NCI-H345 (cell line): ENCODE data around the gene MINAR1.
A peak's percentile ranks its signal among the peaks of the same experiment; 100 is the strongest.
"Not testable (repeated sequence)": the region's sequence is repeated elsewhere in the genome, so short reads cannot be mapped to it uniquely, and the experiment has no call there.

Source experiments
- DNase-seq: peaks from one replicate; lab custom pipeline; 2025; lab: John Stamatoyannopoulos, UW

MINAR1 gene

DNA sequence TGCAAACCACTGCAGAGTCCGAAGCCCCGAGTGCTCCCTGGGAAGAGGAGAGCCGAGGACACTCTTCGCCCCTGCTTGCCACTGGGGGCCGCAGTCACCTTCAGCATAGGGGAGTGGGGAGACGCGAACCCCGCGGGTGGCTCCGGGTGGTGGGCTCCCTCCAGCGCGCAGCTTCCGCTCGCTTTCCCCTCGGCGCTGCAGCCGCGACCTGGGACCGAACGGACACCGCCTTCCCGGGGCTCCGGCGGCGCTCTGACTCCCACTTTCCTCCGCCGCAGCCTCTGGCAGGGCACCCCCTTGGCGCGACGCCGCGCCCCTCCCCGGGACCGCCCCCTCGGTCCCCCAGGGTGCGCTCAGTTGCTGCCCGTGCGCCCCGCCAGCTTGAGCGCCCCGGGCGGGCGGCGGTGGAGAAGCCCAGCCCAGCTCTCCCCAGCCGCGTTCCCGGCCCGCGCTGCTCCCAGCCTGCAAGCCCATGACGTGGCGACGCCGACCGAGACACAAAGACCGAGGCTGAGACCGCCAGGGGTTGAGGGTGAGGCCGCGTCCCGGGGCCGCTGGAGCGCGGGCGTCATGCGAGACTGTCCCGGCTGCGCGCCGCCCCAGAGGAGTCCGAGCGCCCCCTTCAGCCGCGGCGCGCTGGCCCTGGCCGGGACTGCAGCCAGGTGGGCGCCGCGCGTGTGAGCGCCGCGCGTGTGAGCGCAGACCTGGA lies at the start of gene MINAR1:
Gene MINAR1 (plus strand): TSS at position 701 of the 709 bp plus-strand sequence. CDS start 23,812 bp downstream, outside the sequence.
- peak; percentile 27 for DNase-seq

DNA sequence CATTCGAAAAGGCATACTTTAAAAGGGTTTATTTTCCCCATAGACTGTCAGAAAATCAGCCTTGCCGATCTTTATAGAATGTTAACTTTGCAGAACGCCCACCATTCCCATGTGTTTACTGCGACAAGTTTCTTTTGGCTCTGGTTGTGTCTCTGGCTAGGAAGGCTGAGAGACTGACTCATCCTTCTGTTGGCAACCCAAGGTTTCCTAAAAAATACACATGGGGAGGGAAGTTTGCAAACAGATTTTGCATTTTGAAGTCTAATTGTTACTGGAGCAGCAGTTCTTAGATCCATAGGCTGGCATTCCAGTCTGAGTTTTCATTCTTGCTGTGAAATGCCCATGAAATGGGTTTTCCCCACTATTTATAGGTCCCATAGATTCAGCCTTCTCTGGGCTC lies 37.9 kb upstream of the MINAR1 start:
- no peak for DNase-seq

- no peak for DNase-seq
Observed at GRCh38 chr15:79396850-79397249, 35.3 kb upstream of the MINAR1 start.

DNA sequence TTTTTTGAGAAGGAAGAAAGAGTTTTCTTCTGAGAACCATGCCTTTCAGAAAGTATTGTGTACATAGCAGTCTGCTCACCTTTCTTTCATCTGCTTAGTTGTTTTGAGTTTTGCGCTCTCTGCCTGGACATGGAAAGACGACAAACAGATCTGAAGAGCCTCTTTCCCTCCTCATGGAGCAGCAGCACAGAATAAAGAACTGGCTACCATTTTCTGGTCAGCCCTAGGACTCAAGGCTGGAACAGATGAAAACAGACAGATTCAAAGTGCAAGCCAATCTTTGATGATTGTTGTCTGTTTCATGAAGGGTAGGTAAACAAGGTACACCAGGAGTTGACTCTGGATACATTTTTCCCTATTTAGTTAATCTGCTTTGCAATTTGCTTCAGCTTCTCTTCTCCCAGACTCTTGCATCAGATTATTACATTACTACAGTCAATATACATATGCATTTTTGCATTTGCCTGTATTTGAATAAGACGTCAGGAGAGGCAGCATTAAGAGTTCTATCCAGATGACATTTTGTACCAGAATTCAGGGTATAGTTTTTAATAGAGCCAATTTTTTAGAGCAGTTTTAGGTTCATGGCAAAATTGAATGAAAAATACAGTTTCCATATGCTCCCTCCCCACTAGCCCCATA lies 34.7 kb upstream of the MINAR1 start:
- no peak for DNase-seq

GRCh38 chr15:79399606-79400005 lies 32.5 kb upstream of the MINAR1 start:
- DNase-seq, result no peak

GRCh38 chr15:79400650-79401049 lies 31.5 kb upstream of the MINAR1 start:
- DNase-seq, result no peak

DNA sequence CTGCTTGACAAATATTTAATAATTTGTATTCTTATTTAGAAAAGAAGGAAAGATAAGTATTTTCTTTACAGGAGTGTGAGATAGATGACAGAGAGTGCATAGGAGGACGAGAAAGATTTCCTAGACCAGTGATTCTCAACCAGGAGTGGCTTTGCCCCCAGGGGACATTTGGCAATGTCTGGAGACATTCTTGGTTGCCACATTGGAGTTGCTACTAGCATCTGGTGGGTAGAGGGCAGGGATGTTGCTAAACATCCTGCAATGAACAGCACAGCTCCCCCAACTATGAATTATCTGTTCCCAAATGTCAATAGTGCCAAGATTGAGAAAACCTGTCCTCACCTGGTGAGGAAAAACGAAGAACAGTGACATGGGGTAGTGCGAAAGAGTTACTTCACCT lies 30.8 kb upstream of the MINAR1 start:
- no peak for DNase-seq

GRCh38 chr15:79402136-79402535 lies 30.0 kb upstream of the MINAR1 start:
- DNase-seq, result no peak

DNA sequence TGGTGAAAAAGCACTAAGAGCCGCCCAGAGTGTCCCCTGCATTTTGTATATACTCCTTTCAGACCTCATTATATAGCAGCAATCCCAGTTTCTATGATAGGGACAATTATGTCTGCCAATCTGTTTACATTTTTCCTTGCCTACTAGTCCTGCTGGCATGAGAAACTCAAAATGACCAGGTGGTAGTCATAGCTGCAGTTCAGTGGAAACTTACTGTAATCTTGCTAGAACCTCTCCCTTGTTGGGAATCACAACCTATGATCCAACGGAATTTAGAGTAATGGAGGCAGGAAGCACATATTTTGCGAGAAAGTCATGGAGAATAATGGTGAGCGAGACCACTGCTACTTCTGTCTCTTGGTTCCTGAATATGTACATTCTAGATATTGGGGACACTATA lies 28.6 kb upstream of the MINAR1 start:
- DNase-seq, result no peak

GRCh38 chr15:79406210-79406609 lies 25.9 kb upstream of the MINAR1 start:
- DNase-seq, result no peak

DNA sequence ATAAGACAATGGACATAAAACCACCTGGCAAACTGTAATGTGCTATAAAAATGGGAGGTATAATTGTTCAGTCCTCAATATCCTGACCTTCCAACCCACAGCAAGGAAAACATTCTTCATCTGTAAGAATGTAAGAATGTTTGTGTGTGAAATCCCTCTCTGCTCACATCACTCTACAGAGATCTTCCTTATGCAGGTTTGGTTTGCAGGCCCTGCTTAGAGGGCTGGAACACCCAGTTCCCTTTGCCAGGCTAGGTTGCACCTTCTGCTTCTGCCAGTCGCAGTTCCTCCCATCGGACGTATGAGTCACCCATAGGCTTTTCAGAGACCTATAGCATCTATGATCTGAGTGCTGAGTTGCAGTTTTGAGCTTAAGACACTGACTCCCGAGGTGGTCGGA lies 24.1 kb upstream of the MINAR1 start:
- DNase-seq, result no peak

DNA sequence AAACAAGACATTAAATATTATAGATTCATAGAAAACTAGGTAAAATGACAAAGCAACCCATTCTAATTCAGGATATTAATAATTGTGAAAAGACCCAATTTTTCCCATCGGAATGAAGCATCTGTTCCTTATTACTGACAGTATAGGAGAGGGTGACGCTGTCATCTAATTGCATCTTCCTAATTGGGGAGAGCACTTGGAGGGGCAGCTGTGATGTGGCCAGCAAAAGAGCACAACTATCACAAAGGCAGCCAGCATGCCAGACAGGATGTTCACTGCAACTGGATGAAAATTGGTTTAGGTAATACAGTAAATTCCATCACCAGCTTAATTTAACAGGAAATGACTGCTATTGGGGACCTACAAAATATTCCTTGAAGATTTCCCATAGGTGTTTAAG lies 21.9 kb upstream of the MINAR1 start:
- DNase-seq, result no peak

GRCh38 chr15:79412010-79412409 lies 20.1 kb upstream of the MINAR1 start:
- no peak for DNase-seq

DNA sequence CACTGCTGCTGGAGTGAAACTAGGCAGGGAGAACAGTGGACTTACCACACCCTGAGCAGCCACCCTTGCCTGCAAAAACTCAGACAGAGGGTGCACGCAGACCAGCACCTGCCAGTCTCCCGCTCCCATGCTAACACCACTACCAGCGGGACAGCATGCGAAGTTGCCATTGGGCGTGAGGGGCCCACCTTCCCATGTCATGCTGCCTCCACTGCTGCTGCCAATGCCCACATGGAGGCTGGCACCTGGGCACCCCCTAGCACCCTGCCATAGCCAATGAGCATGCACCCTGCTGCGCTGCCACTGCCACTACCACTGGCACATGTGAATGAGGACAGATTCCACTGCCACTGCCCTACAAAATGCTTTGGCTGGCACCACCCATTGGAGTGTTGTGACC lies 19.7 kb upstream of the MINAR1 start:
- no peak for DNase-seq

DNA sequence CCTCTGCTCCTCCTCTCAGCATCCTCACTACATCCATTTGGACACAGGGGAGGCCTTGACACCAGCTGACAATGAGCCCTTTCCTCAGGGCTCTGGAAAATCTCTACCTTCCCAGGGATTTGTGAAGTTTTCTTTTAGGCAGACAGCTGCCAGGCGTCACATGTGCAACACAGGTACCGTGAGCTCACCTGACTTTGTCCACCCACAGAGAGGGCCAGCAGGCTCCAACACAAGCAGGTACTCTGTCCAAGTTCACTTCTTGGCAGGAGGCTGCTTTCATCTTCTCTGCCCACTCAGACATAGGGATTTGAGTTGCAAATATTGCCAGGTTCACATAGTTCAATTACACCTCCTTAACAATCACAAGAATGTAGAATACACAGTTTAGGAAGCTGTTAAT lies 15.3 kb upstream of the MINAR1 start:
- DNase-seq, result no peak

- DNase-seq, result no peak
Observed at GRCh38 chr15:79418693-79419279, 13.3 kb upstream of the MINAR1 start.

DNA sequence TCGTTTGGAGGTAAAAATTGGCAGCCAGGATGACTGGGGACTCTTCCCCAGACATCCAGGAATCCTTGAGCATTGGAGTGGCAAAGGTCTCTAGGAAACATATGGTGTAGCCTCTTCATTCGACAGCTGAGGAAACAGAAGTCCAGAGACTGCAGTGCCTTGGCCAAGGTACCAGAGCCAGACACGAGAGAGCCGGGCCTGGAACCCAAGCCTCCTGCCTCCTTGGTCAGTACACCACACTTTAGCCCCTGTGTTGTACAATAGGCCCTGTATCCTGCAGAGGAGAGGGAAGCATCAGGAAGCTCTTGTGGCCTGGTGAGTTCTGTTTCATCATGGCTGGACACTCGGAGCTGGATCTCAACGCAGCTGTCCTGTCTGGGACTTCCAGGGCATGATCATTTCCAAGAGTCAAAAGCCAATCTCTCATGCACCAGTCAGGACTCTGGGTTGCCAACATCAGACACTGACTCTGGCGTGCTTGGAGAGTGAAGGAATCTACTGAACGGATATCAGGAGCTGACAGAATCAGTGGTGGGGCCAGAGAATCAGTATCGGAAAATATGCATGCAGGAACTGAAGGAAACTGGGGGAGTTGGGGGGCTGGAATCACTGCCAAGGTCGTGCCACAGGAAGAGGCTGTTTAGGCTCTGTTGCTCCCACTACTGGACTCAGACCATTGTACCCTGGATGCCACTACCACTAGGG lies 6.4 kb upstream of the MINAR1 start:
- DNase-seq, result no peak

DNA sequence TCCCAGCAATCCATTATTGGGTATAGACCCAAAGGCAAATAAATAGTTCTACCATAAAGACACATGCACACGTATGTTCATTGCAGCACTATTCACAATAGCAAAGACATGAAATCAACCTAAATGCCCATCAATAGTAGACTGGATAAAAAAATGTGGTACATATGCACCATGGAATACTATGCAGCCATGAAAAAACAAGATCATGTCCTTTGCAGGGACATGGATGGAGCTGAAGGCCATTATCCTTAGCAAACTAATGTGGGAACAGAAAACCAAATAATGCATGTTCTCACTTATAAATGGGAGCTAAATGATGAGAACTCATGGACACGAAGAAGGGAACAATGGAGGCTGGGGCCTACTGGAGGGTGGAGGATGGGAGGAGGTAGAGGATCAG lies 5.2 kb upstream of the MINAR1 start:
- DNase-seq, result not testable (repeated sequence)

DNA sequence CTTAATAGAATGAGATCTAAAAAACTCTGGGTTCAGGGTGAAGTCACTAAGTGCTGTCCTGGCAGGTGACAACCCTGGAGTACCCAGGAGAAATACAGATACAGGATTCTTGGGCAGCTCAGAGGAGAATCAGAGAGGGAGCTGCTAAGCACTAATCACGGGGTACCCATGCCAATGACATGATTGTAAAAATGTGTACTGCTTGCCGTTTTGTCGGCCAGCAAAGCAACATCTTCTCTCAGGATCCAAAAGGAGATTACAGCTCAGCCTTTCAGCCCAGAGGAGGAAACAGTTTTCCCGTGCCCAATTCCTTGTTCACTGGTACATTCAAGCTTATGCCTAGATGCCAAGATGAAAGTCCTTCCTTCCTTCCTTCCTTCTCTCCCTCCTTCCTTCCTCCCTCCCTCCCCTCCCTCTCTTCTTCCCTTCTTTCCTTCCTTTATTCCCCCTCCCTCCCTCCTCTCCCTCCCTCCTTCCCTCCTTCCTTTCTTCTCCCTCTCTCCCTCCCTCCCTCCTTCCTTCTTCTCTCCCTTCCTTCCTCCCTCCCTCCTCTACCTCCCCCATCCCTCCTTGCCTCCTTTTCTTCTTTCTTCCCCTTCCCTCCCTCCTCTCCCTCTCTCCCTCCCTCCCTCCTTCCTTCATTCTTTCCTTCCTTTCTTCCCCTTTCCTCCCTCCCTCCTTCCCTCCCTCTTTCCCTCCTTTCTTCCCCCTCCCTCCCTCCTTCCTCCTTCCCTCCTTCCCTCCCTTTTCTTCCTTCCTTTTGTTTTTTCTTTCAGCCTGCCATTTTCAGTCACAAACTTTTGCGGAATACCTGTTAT lies 4.1 kb upstream of the MINAR1 start:
- DNase-seq, result no peak

DNA sequence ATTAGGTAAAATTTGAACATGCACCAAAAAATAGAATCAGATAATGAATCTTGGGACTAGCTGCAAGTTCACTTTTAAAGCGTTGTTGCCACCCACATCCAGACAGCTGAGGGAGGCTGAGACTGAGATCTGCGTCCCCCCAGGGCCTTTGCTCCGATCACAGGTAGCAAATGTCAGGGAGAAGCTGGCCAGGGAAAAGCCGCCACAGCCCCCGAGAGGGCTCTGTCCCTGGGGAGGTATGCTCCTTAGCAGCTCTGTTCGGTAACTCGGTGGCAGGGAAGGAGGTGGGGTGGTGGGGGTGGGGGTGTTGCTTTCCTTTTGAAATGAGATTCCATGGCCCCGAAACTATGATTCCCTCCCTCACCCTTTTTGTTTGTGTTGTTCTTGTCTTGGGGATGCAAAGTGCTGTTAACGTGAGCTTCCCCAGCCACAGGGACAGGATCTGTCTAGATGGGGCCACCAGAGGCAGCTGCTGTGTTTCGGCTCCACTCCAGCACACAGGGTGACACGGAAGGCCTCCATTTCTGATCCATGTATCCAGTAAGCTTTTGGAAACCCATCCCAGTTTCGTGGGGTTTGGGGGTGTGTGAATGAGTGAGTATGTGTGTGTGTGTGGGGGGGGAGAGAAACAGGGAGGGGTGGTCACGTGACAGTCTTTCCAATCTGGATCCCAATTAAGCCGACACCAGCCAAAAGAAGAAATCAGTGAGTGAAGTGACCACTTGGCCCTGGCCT lies 1.1 kb upstream of the MINAR1 start:
- peak; percentile 2 for DNase-seq
